Measurements from ENCODE around the gene ZNF518A.

Gene ZNF518A

GRCh38 chr10:96129387-96130325, at the start of gene ZNF518A:
Gene ZNF518A (plus strand): TSS chr10:96130297. CDS start chr10:96156323, 26,026 bp downstream.
- DNase-seq = peak; percentile 92

GRCh38 chr10:96082153-96082552, 47.9 kb upstream of the ZNF518A start:
- DNase-seq = no peak

GRCh38 chr10:96082748-96083147, 47.3 kb upstream of the ZNF518A start:
- DNase-seq = no peak

- no peak for DNase-seq
Measured at GRCh38 chr10:96089116-96089515, 41.0 kb upstream of the ZNF518A start.

DNA sequence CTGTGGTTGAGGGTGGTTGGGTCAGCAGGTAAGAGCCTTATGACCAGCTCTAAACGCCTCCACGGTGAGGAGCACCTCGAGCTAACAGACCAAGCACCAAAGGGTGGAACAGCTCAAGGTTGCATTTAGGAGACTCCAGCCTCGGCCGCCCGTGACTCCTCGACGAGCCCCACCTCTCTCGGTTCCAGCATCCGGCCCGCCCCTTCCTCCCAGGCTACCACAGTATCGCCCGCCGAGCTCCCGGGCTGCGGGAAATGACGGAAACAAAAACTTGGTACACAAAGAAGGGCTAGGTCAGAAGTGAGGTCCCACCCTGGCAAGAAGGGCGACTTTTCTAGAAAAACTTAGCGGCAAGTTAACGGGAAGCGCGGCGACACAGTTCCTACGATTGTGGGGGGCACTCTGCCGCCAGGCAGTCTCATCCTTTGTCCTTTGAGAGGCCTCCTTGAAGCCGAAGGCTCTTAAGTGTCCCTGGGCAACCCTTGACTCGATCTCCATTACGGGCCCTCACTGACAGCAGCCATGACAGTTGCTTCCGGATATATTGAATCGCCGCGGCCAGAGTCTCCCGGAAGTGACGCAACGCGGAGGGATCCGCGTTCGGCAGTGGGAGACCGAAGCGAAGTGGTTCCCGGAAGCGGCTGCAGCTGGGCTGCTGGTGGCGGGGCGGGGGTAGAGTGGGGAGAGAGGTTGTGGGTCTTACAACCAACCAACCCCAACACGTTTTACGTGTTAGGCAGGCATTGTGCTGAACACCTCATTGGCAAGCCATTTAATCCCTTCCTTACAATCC, 40.2 kb upstream of the ZNF518A start:
- peak; percentile 95 for DNase-seq

- no peak for DNase-seq
Measured at GRCh38 chr10:96090463-96090800, 39.7 kb upstream of the ZNF518A start.

- DNase-seq = no peak
Measured at GRCh38 chr10:96092999-96093767, 36.9 kb upstream of the ZNF518A start.

- DNase-seq = no peak
Measured at GRCh38 chr10:96093948-96094347, 36.1 kb upstream of the ZNF518A start.

DNA sequence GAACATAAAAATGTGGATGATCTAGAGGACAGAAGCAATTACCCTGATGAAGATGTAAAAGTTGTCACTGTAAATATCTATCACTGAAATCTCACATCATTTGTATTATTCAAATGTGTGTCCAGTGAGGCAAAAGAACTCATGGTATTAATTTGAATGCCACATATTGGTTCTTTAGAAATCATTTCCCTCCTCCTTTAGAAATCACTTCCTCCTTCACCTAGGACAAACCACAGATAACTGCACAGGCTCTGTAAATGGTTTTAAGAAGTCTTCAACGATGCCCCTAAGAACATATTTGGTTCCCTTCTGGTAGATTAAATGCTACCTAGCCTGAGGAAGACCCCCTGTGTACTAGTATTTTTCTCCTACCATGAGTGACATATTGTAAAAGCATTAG, 33.1 kb upstream of the ZNF518A start:
- DNase-seq = no peak

GRCh38 chr10:96097865-96098264, 32.2 kb upstream of the ZNF518A start:
- no peak for DNase-seq

DNA sequence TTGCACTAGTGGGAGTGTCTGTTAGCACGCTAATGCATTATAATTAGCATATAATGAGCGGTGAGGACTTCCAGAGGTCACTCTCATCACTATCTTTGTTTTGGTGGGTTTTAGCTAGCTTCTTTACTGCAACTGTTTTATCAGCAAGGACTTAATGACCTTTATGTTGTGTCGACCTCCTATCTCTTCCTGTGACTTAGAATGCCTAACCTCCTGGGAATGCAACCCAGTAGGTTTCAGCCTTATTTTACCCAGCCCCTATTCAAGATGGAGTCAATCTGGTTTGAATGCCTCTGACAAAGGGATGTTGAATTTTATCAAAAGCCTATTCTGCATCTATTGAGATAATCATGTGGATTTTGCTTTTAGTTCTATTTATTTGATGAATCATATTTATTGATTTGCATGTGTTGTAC, 22.5 kb upstream of the ZNF518A start:
- DNase-seq = no peak

DNA sequence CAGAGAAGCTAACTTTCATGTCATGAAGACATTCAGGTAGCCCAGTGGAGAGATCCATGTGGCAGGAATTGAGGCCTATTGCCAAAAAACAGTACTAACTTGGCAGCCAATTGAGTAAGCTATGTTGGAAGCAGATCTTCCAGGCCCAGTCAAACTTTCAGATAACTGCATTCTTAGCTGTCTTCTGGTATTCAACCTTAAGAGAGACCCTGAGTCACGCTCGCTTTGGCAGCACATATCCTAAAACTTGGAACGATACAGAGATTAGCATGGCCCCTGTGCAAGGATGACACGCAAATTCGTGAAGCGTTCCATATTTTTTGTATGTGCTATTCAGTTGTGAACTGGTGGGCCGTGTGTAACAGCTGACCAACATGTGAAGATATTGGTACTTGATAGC, 17.6 kb upstream of the ZNF518A start:
- DNase-seq = no peak

- DNase-seq = no peak
Measured at GRCh38 chr10:96118604-96119450, 11.3 kb upstream of the ZNF518A start.

DNA sequence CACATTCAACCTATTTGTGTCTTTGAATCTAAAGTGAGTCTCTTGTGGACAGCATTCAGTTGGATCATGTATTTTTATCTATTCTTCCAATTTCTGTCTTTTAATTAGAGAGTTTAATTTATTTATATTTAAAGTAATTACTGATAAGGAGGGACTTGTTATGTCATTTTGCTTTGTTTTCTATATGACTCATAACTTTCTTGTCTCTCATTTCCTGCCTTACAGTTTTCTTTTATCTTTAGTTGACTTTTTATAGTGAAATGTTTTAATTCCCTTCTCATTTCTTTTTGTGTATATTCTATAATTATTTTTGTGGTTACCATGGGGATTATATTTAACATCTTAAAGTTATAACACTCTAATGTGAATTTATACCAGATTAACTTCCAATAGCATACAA, 7.3 kb upstream of the ZNF518A start:
- no peak for DNase-seq

DNA sequence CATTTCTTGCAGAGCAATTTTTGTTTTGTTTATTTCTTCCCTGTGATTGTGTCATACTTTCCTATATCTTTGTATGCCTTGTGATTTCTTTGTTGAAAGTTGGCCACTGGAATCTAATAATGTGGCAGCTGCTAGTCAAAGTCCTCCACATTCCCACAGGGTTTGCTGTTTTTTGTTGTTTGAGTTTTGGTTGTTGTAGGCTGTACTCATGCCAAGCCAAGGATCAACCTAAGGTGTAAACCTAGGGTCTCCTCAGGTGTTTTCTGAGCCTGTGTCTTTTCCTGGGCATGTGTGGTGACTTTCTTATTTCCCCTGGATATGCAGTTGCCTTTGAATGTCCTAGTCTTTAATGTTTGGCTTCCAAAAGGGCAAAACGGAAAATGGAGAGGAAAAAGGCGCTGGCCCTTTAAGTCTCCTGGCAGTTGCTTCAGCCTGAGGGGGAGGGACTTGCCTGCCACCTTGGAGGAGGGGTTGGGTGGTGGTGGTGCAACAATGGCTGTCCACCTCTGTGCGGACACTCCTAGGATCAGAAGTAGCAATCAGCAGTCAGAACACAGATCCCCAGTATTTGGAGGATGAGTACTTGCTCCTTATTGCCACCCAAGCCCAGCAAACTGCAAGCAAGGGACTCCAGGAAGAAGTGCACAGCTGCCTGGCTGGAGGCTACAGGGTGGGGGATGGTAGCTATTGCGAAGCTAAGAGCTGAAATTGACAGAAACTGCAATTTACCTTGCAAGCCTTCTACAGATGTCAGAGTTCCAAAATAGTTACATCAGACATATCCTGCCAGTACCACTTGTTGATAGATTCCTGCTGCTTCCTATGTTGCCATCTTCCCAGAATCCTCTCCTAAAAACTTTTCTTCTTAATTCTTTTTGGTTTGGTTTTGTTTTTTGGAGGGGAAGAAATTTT, 5.6 kb upstream of the ZNF518A start:
- no peak for DNase-seq

- no peak for DNase-seq
Measured at GRCh38 chr10:96125142-96125515, 5.0 kb upstream of the ZNF518A start.

DNA sequence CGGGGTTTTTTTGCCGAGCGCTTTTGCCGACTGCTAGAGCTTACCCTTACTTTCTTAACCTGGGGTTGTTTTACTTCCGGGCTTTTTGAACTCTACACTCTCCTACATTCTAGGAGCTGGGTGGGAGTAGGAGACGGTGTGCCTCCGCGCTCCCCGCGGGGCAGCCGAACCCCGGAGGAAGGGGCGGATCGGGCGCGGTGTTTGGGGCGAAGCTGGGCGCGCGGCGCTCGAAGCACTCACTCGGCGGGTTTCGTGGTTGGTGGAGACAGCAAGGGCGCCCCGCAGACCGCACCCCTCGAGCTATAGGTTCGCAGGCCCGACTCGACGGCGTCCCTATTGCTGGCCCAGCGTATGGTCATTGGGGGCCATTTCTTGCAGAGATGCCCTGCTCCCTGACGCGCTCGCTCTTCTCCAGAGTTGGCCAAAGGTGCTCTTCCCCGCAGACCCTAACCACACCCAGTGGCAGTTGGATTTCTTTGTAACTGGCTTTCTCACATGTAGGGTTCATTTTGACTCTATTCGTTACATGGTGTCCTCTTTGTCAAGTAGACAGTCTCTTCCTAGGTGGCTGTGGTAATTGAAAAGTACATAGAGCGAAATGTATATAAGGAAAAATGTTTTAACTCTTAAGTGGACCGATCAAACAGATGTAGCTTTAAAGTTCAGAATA, 364 bp downstream of the ZNF518A start:
- DNase-seq = peak; percentile 86

DNA sequence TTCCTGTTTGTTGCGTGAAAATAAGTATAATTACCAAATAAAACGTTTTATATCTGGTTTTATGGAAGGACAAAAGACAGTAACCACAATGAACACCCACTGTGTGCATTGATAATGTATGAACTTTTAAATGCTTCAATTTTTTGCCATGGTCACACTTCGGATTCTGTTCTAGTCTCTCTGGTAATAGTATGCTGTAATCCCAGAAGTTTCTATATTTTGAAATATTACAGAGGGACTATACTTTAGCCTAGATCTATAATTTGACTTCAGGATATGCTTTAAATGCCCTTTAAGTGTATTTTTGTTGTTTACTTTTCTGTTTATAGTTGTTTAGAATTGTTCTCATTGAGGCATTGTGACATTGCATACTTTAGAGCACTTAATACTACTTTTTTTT, 1.5 kb downstream of the ZNF518A start:
- no peak for DNase-seq

DNA sequence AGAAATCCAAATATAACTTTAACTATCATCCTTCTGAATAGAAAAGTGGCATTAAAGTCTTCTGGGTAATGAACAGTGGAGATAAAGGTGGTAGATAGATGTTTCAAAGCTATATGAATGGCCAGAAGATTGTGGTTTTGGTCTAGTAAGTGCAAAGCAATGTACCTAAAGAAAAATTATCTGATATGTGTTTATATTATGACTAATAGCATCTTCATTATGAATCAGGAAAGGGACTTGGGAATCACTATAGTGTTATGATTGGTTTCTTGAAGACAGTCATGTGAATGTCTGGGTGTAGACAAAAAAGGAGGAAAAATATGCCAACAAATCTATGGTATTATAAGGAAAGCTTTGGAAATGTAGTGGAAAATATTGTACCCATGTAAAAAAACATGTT, 3.0 kb downstream of the ZNF518A start:
- no peak for DNase-seq

DNA sequence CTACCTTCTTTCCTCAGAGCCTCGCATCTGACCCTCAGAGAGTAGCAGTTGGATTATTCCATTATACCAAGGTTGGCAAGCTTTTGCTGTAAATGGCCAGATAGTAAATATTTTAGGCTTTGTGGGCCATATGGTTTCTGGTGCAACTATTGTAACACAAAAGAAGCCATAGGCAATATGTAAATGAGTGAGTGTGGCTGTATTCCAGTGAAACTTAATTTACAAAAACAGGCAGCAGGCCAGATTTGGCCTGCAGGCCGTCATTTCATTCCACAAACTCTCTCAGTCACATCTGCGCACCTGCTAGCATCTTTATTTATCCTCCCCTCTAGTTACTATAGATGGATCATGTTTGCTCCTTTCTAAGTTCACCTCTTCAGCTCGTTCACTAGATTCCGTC, 6.7 kb downstream of the ZNF518A start:
- DNase-seq = no peak

DNA sequence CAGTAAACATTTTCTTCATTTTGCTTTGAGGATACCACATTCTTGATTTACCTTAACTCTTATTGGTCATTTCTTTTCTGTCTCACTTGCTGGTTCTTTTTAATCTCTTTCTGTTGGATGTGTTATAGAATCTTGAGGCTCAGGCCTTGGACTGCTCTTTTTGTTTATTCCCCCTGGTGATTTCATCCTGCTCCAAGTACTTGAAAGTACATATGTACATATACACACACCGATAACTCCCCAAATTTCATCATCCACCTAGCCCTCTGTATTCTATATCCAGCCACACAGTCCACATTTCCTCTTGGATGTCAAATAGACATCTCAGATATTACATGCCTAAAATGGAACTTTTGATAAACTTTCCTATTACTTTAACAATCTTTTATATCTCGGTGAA, 7.5 kb downstream of the ZNF518A start:
- no peak for DNase-seq

Data from activated CD4-positive, alpha-beta T cell treated with anti-CD3 and anti-CD28 coated beads, Interleukin-10, Interleukin-2, amounts not matched to agents 100 ng/mL and 50 ng/mL, durations not matched to agents 16 hours and 8 hours (primary cell).